Measurements from ENCODE around the gene NUDT6.
"Not testable (repeated sequence)": the region's sequence is repeated elsewhere in the genome, so short reads cannot be mapped to it uniquely, and the experiment has no call there.

The NUDT6 gene

GRCh38 chr4:122857160-122857559 lies 65.2 kb downstream of the NUDT6 start:
- no peak for TF ChIP-seq CTCF (IDR thresholded peaks at IDR 0.05; ENCODE audit: extremely low read depth, insufficient read depth, missing control alignments)
- in situ Hi-C loops (cut with MboI; ENCODE audit: low pct_unique_long_range_greater_than_20kb, low sequenced_read_pairs, unreplicated experiment) = no loop called here

GRCh38 chr4:122855353-122855890 lies 67.0 kb downstream of the NUDT6 start:
- in situ Hi-C loops (cut with MboI; ENCODE audit: low pct_unique_long_range_greater_than_20kb, low sequenced_read_pairs, unreplicated experiment) = no loop called here
- DNase-seq (ENCODE audit: low spot score) = no peak
- no peak for TF ChIP-seq CTCF (IDR thresholded peaks at IDR 0.05; ENCODE audit: extremely low read depth, insufficient read depth, missing control alignments)

More at GRCh38 chr4:122857160-122857559, 65.2 kb downstream of the NUDT6 start:
- no peak for DNase-seq (ENCODE audit: low spot score)

- no peak for DNase-seq (ENCODE audit: low spot score)
- in situ Hi-C loops (cut with MboI; ENCODE audit: low pct_unique_long_range_greater_than_20kb, low sequenced_read_pairs, unreplicated experiment) = no loop called here
- no peak for TF ChIP-seq CTCF (IDR thresholded peaks at IDR 0.05; ENCODE audit: extremely low read depth, insufficient read depth, missing control alignments)
These were observed 67.7 kb downstream of the NUDT6 start for GRCh38 chr4:122854447-122855352.

GRCh38 chr4:122851568-122851967 lies 70.8 kb downstream of the NUDT6 start:
- no peak for TF ChIP-seq CTCF (IDR thresholded peaks at IDR 0.05; ENCODE audit: extremely low read depth, insufficient read depth, missing control alignments)
- in situ Hi-C loops (cut with MboI; ENCODE audit: low pct_unique_long_range_greater_than_20kb, low sequenced_read_pairs, unreplicated experiment) = no loop called here
- DNase-seq (ENCODE audit: low spot score) = no peak

GRCh38 chr4:122849789-122850188 lies 72.6 kb downstream of the NUDT6 start:
- in situ Hi-C loops (cut with MboI; ENCODE audit: low pct_unique_long_range_greater_than_20kb, low sequenced_read_pairs, unreplicated experiment); DNase-seq (ENCODE audit: low spot score): not testable (repeated sequence)

- TF ChIP-seq CTCF (IDR thresholded peaks at IDR 0.05; ENCODE audit: extremely low read depth, insufficient read depth, missing control alignments) = no peak
- DNase-seq (ENCODE audit: low spot score) = no peak
- in situ Hi-C loops (cut with MboI; ENCODE audit: low pct_unique_long_range_greater_than_20kb, low sequenced_read_pairs, unreplicated experiment) = no loop called here
These were observed 74.5 kb downstream of the NUDT6 start for GRCh38 chr4:122847931-122848330.

GRCh38 chr4:122845760-122846159 lies 76.6 kb downstream of the NUDT6 start:
- no peak for TF ChIP-seq CTCF (IDR thresholded peaks at IDR 0.05; ENCODE audit: extremely low read depth, insufficient read depth, missing control alignments)
- in situ Hi-C loops (cut with MboI; ENCODE audit: low pct_unique_long_range_greater_than_20kb, low sequenced_read_pairs, unreplicated experiment) = no loop called here
- no peak for DNase-seq (ENCODE audit: low spot score)
